Nephron progenitor cell (in vitro differentiated cells): ENCODE data around the gene CAD.
A peak's percentile ranks its signal among the peaks of the same experiment; 100 is the strongest.

Experiments
- DNase-seq: peaks from one replicate; pipeline ENCODE4 v3.0.0; 2021
- H3K27ac Mint-ChIP-seq: 2 replicates; pipeline ENCODE4 v1.8.0; 2021; ENCODE audit warnings: mild to moderate bottlenecking, moderate library complexity, mixed read lengths
- H3K27me3 Mint-ChIP-seq: 2 replicates; pipeline ENCODE4 v1.8.0; 2021; ENCODE audit warnings: mild to moderate bottlenecking, low read depth, mixed read lengths; ENCODE audit not compliant: poor library complexity
- H3K36me3 Mint-ChIP-seq: 2 replicates; pipeline ENCODE4 v1.8.0; 2021; ENCODE audit warnings: low read depth, mixed read lengths
- H3K4me1 Mint-ChIP-seq: 2 replicates; pipeline ENCODE4 v1.8.0; 2021; ENCODE audit warnings: mixed read lengths
- H3K4me3 Mint-ChIP-seq: 2 replicates; pipeline ENCODE4 v1.8.0; 2021; ENCODE audit warnings: mild to moderate bottlenecking, moderate library complexity, mixed read lengths
- H3K9me3 Mint-ChIP-seq: 2 replicates; pipeline ENCODE4 v1.8.0; 2021; ENCODE audit warnings: mild to moderate bottlenecking, moderate library complexity, mixed read lengths
- TF ChIP-seq, protein P1 (sequence below): fragments of 200-600 bp; sonication (generic); IDR thresholded peaks from 2 replicates; pipeline ENCODE4 v1.5.0; 2021; ENCODE audit warnings: antibody characterized with exemption

The CAD gene

DNA sequence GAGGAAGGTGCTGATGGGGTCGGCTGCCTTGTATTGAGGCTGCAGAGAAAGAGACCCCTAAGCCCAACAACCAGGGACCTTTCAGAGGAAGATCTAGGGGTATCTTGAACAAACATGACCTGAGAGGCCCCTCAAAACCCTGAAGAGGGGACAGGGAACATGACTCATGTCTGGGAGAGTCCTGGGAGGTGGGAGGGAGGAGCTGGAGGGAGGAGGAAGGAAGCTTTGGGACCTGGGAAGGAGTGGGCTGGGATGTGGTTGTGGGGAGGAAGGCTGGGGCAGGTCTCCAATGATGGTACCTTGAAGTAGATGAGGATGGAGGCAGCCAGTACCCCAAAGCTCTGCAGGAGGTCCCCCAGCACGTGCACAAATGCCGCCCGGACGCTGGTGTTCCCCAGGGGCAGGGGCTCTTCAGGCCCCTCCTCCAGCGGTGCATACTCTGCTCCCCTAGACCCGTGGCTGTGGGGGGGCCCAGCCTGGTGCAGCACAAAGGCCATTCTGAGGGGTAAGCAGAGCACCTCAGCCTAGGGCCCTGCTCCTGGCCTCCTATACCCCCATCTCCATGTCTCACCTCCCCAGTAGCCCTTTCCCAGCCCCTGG lies 39.8 kb downstream of the CAD start:
- peaks cover 70% of the 10 kb centered on the region for H3K27me3 Mint-ChIP-seq

DNA sequence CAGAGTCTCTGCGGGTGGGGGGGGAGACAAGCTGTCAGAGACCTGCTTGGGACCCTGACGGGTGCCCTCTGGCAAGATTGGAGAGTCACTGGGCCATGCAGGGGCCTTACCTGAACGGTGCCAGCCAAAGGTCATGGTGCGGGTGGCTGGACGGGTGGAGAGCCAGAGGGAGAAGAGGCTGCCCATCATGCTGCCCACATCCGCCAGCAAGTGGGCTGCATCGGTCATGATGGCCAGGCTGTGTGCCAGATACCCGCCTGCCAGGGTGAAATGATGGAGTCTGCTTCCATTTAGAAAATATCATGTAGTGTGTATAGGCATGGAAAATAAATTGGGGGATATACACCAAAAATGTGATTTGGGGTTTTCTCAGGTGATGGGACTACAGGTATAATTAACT lies 40.9 kb downstream of the CAD start:
- DNase-seq, result no peak
- Mint-ChIP-seq H3K9me3 (no peaks in the 10 kb centered on the region), H3K27me3 (peaks cover 71% of the 10 kb centered on the region), H3K36me3 (no peaks in the 10 kb centered on the region), H3K4me1 (peaks cover 37% of the 10 kb centered on the region), H3K27ac (no peak overlapping the region), H3K4me3 (no peak overlapping the region)
- TF ChIP-seq, protein P1, sequence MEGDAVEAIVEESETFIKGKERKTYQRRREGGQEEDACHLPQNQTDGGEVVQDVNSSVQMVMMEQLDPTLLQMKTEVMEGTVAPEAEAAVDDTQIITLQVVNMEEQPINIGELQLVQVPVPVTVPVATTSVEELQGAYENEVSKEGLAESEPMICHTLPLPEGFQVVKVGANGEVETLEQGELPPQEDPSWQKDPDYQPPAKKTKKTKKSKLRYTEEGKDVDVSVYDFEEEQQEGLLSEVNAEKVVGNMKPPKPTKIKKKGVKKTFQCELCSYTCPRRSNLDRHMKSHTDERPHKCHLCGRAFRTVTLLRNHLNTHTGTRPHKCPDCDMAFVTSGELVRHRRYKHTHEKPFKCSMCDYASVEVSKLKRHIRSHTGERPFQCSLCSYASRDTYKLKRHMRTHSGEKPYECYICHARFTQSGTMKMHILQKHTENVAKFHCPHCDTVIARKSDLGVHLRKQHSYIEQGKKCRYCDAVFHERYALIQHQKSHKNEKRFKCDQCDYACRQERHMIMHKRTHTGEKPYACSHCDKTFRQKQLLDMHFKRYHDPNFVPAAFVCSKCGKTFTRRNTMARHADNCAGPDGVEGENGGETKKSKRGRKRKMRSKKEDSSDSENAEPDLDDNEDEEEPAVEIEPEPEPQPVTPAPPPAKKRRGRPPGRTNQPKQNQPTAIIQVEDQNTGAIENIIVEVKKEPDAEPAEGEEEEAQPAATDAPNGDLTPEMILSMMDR, result no peak

More for the DNA sequence above, 39.8 kb downstream of the CAD start:
- no peak for DNase-seq
- TF ChIP-seq, protein P1, result no peak
- no peaks in the 10 kb centered on the region for H3K9me3 Mint-ChIP-seq
- no peak overlapping the region for H3K4me3 Mint-ChIP-seq
- no peak overlapping the region for H3K27ac Mint-ChIP-seq
- peaks cover 39% of the 10 kb centered on the region for H3K4me1 Mint-ChIP-seq
- no peaks in the 10 kb centered on the region for H3K36me3 Mint-ChIP-seq

DNA sequence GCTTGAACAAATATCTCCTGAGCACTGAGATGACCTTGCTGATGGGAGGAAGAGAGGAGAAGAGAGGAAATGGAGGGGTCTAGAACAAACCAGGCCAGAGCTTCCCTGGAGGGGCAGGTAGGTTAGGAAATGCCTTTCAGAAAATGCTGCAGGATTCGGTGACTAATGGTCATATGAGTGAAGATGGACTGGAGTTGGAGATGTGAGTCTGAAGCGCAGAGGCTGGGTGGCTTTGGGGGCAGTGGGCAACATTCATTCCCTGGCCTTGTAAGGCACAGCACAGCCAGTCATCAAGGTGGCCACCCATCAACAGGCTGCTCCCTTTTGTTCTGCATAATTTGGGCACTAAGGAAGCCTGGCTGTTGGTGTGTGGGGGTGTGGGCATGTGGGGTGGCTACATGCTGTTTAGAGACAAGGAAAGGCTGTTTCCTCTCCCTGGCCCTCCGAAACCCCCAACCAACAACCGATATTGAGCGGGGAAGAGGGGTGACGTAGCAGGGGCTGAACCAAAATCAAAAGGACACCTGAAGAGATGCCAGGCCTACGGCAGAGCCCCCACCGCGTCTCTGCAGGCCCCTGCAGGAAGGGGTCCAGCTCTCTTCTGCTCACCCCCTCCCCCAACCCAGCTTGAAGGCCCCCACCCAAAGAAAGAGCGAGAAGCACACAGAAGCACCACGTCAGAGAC lies 44.2 kb downstream of the CAD start:
- Mint-ChIP-seq H3K36me3 (no peaks in the 10 kb centered on the region), H3K27me3 (peaks cover 55% of the 10 kb centered on the region)

DNA sequence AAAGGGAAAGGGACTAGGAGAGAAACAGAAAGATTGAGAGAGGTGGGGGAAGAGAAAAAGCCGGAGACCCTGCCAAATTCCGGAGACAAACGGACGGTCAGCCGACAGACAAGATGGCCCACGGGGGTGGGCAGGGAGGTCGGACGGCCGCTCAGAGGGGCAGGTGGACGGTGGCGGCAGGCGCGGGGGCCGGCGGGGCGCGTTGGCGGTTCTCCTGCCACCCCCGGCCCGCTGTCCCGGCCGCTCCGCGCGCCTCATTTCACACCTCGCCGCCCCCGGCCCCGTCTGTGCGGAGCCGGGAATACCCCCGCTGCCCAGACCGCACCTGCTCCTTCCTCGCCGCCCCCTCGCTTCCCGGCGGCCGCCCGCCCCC lies 44.7 kb downstream of the CAD start:
- TF ChIP-seq, protein P1, result no peak
- Mint-ChIP-seq H3K27me3 (peaks cover 50% of the 10 kb centered on the region), H3K9me3 (no peaks in the 10 kb centered on the region), H3K27ac (no peak overlapping the region), H3K36me3 (no peaks in the 10 kb centered on the region), H3K4me1 (peaks cover 34% of the 10 kb centered on the region), H3K4me3 (peak overlapping the region; percentile 63)
- peak; percentile 40 for DNase-seq

More for the DNA sequence above, 44.2 kb downstream of the CAD start:
- Mint-ChIP-seq H3K9me3 (no peaks in the 10 kb centered on the region), H3K27ac (no peak overlapping the region), H3K4me1 (peaks cover 34% of the 10 kb centered on the region), H3K4me3 (peak overlapping the region; percentile 63)
- TF ChIP-seq, protein P1, result no peak
- DNase-seq, result no peak

DNA sequence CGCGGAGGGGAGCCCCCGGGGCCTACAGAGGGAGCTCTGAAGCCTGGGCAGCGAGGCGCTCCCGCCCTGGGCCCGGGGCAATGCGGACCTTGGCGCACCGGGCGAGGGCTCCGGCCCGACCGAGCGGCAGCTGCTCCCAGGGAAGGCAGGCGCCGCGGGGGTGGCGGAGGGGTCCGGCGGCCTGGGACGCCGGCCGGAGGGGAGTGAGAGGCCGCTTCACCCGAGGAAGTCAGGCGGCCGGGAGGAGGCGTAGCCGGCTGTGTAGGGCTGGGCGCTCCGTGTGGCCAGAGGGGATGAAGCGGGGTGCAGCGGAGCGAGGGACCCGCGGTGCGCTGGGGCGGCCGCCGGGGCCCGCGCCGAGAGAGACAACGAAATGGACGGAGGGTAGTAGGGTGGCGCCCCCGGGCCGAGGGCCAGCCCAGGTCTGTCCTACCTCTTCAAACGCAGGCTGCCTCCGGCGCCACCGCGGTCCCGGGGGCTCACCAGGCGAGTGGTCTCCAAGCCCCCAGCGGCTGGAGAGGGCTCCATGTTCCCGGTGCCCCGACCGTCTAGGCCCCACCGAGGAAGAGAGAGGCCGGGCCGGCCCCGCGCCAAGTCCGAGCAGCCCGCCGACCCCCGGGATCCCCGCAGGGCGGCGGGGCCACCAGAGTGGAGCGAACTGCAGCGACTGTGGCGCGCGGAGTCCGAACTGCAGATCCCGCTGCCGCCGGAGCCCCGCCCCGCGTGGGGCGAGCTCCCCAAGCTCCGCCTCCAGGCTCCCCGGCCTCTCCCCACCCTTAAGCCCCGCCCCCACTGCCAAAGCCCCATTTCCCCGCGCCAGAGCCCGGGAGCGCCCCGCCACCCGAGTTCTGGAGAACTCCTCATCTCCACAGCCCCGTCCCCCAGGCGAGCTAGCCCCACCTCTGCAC lies 45.5 kb downstream of the CAD start, which contains the start of gene SLC30A3:
Gene SLC30A3, minus strand, starts transcription at position 669 of the 908 bp plus-strand sequence. Its CDS starts 141 bp downstream, at position 528.
- peaks cover 34% of the 10 kb centered on the region for H3K4me1 Mint-ChIP-seq
- DNase-seq, result peak; percentile 78
- H3K4me3 Mint-ChIP-seq, result peak within 1 kb of the TSS; percentile 82
- no peaks in the 10 kb centered on the region for H3K36me3 Mint-ChIP-seq
- H3K27ac Mint-ChIP-seq, result no peak within 1 kb of the TSS
- no peaks in the 10 kb centered on the region for H3K9me3 Mint-ChIP-seq
- TF ChIP-seq, protein P1, result no peak
- peaks cover 44% of the 10 kb centered on the region for H3K27me3 Mint-ChIP-seq
